Placental pericyte (primary cell): ENCODE results near the gene P2RX3. TPM values are rescaled to one million over a fixed set of nuclear protein-coding genes. Genes with fewer than 3 reads are reported as not detected.

Experiments used
- total RNA-seq: library from RNA; depleted of rRNA; stranded (reverse); fragments of >200 nt; gene quantifications from 2 replicates; pipeline ENCODE4 v1.2.3, GENCODE V29; 2012

P2RX3 gene
- not detected in 2 replicates for total RNA-seq

GRCh38 chr11:57338142-57338541, at the start of gene P2RX3:
Gene P2RX3, plus strand, starts transcription at chr11:57338352. Its CDS starts 199 bp downstream, at chr11:57338551.

GRCh38 chr11:57324886-57325734, 13.0 kb upstream of the P2RX3 start, which contains the start of gene TNKS1BP1:
Gene TNKS1BP1, minus strand, starts transcription at chr11:57324952. Its CDS starts 3,067 bp downstream, at chr11:57321885.

DNA sequence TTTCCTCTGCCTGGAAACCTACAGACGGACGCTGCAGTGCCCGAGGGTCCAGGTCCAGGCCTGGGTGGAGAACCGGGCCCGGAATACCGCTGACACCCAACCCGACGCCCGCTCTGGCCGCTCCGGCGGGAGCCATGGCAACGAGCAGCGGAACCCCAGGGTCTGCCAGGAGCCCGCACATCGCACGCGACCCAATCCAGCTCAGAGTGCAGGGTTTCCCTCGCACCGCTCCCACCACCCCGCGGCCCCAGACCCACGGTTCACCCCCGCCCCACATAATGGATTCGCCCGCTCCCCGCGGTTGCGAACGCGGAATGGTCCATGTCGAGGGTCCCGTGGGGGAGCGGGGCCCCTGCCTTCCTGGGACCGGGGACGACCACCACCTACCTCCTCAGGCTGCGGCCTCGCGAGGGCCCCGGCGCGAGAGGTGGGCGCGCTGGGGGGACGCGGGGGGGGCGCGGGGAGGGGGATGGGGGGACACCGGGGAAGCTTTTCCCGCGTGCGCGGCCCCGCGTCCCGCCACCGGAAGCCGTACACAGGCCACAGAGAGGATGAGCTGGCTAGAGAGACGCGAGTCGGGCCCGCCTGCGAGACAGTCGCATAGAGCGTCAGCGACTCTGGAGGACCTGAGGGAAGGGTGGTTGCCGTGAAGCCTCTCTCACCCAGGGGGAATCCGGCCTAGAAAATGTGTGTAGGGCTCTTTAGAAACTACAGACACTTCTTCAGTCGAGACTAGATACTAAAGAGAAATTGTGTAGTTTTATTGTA, 2.6 kb upstream of the P2RX3 start, which contains the start of gene SSRP1:
TSS of gene SSRP1 (minus strand) at position 550 of the 768 bp plus-strand sequence. CDS start 771 bp downstream, outside the sequence.

DNA sequence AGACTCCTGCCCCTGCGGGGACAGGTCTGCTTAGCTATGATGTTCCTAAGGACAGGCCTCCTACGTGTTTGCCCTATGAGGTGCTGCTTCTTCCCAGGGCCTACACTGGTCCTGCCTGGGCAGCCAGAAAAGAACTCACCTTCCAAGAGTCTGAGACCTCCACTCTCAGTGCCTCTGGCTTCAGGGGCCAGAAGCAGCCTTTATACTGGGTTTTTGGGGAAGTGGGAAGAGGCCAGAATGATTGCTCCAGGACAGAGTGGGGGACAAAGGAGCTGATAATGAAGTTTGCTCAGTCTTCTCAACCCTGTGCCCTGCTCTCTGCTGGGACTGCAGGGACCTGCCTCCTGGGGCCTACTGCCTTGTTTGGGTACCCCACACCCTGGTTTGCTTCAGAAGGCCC, 42.8 kb downstream of the P2RX3 start, which contains the start of gene PRG3:
TSS of gene PRG3 (minus strand) at position 176 of the 400 bp plus-strand sequence. CDS start 442 bp downstream, outside the sequence.

DNA sequence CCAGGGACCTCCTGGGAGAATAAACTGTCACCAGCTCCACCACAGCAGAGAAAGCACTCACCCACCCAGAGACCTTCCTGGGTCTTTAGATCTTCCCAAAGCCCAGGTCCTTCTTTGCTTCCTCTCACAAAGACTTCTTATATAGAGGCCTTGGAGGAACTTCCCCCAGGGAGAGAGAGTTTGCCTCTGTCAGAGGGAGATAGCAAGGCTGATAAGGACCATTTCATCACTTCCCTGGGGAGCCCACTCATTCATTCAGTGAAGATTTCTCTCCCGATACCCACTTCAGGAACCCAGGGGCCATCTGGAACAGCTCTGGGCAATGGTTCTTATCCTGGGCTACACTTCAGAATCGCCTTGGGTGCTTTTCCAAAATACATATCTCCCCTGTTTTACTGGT, 52.4 kb downstream of the P2RX3 start, which contains the start of gene PRG2:
TSS of gene PRG2 (minus strand) at position 116 of the 400 bp plus-strand sequence. CDS start 706 bp downstream, outside the sequence.

Other genes with a start within 250 kb of the P2RX3 start
- gene LRRC55, start 156.4 kb upstream of the P2RX3 start, total RNA-seq, result not detected in 2 replicates
- gene APLNR, start 101.1 kb upstream of the P2RX3 start, total RNA-seq, result not detected in 2 replicates
- gene TNKS1BP1, start 13.4 kb upstream of the P2RX3 start, total RNA-seq, result 76.8 and 95.2 TPM in 2 replicates
- gene SSRP1, start 2.5 kb upstream of the P2RX3 start, total RNA-seq, result 89.5 and 116 TPM in 2 replicates
- gene PRG3, start 42.8 kb downstream of the P2RX3 start, total RNA-seq, result not detected in 2 replicates
- gene PRG2, start 52.3 kb downstream of the P2RX3 start, total RNA-seq, result 0.14 TPM in 1 of 2 replicates, not detected in the other
- gene SLC43A3, start 88.8 kb downstream of the P2RX3 start, total RNA-seq, result 40.2 and 70.2 TPM in 2 replicates
- under 0.01 TPM in 1 of 2 replicates, not detected in the other for gene RTN4RL2, start 122.2 kb downstream of the P2RX3 start, total RNA-seq
- gene SLC43A1, start 177.3 kb downstream of the P2RX3 start, total RNA-seq, result 13.2 and 34.4 TPM in 2 replicates
- gene TIMM10, start 192.4 kb downstream of the P2RX3 start, total RNA-seq, result 22.1 and 27.9 TPM in 2 replicates
- gene SMTNL1, start 199.2 kb downstream of the P2RX3 start, total RNA-seq, result not detected in 2 replicates
- 39.4 and 57.1 TPM in 2 replicates for gene UBE2L6, start 229.3 kb downstream of the P2RX3 start, total RNA-seq